Astrocyte (in vitro differentiated cells and primary cell): Measurements from ENCODE around the gene OR10AD1. TPM values are rescaled to one million over a fixed set of nuclear protein-coding genes. Genes with fewer than 3 reads are reported as not detected.

Experiments
- DNase-seq: peaks from one replicate; pipeline ENCODE4 v3.0.0-alpha.2; 2010; ENCODE audit warnings: low read depth
- FAIRE-seq: peaks from 2 replicates; lab custom pipeline; 2011; peaks lifted over from hg19 to GRCh38; lab: Jason Lieb, UNC
- H2AFZ ChIP-seq: 2 replicates; pipeline ENCODE4 v1.6.0; 2012; ENCODE audit warnings: low read depth, low read length, inconsistent platforms
- H3K27ac ChIP-seq: 2 replicates; pipeline ENCODE4 v1.5.1; 2011; ENCODE audit warnings: low read depth, low read length, inconsistent platforms
- H3K27me3 ChIP-seq: 2 replicates; pipeline ENCODE4 v1.6.0; 2011; ENCODE audit warnings: low read length, inconsistent platforms; ENCODE audit not compliant: insufficient read depth
- H3K36me3 ChIP-seq: 2 replicates; pipeline ENCODE4 v1.5.1; 2011; ENCODE audit warnings: low read length, inconsistent platforms; ENCODE audit not compliant: insufficient read depth
- H3K4me1 ChIP-seq: 2 replicates; pipeline ENCODE4 v1.5.1; 2011; ENCODE audit warnings: low read length, inconsistent platforms; ENCODE audit not compliant: insufficient read depth
- H3K4me2 ChIP-seq: 2 replicates; pipeline ENCODE4 v1.6.0; 2012; ENCODE audit warnings: low read length, inconsistent platforms
- H3K4me3 ChIP-seq: 2 replicates; pipeline ENCODE4 v1.5.1; 2011; ENCODE audit warnings: low read depth, mild to moderate bottlenecking, low read length, inconsistent platforms; ENCODE audit not compliant: insufficient read depth
- H3K79me2 ChIP-seq: 2 replicates; pipeline ENCODE4 v1.6.0; 2012; ENCODE audit warnings: mild to moderate bottlenecking, low read length, inconsistent platforms; ENCODE audit not compliant: insufficient read depth
- H3K9ac ChIP-seq: 2 replicates; pipeline ENCODE4 v1.6.0; 2012; ENCODE audit warnings: mild to moderate bottlenecking, low read length, inconsistent platforms
- H3K9me3 ChIP-seq: 2 replicates; pipeline ENCODE4 v1.5.1; 2012; ENCODE audit warnings: low read depth, mild to moderate bottlenecking, low read length, inconsistent platforms; ENCODE audit not compliant: insufficient read depth
- H4K20me1 ChIP-seq: 2 replicates; pipeline ENCODE4 v1.6.0; 2012; ENCODE audit warnings: low read length, inconsistent platforms; ENCODE audit not compliant: insufficient read depth
- H3K27ac Mint-ChIP-seq: one replicate; pipeline ENCODE4 v1.8.0; 2021; ENCODE audit warnings: mild to moderate bottlenecking, mixed read lengths; ENCODE audit not compliant: unreplicated experiment
- H3K27me3 Mint-ChIP-seq: one replicate; pipeline ENCODE4 v1.8.0; 2021; ENCODE audit warnings: low read depth, mixed read lengths; ENCODE audit not compliant: unreplicated experiment
- H3K36me3 Mint-ChIP-seq: one replicate; pipeline ENCODE4 v1.8.0; 2021; ENCODE audit warnings: low read depth, mixed read lengths; ENCODE audit not compliant: unreplicated experiment
- H3K4me1 Mint-ChIP-seq: one replicate; pipeline ENCODE4 v1.8.0; 2021; ENCODE audit warnings: low read depth, mixed read lengths; ENCODE audit not compliant: unreplicated experiment
- H3K4me3 Mint-ChIP-seq: one replicate; pipeline ENCODE4 v1.8.0; 2021; ENCODE audit warnings: mild to moderate bottlenecking, moderate library complexity, mixed read lengths; ENCODE audit not compliant: unreplicated experiment
- H3K9me3 Mint-ChIP-seq: one replicate; pipeline ENCODE4 v1.8.0; 2021; ENCODE audit warnings: mild to moderate bottlenecking, mixed read lengths; ENCODE audit not compliant: unreplicated experiment
- EZH2 ChIP-seq: IDR thresholded peaks from 2 replicates; pipeline ENCODE4 v1.6.1; 2012; ENCODE audit warnings: mild to moderate bottlenecking, low read length, inconsistent platforms; ENCODE audit not compliant: insufficient read depth
- total RNA-seq: library from RNA; stranded (reverse); gene quantifications from 2 replicates; pipeline ENCODE4 v1.2.1, GENCODE V29; 2021
- TF ChIP-seq, protein P1 (sequence below): IDR thresholded peaks from 2 replicates; pipeline ENCODE4 v1.5.1; 2011; ENCODE audit warnings: low read depth, mild to moderate bottlenecking, inconsistent platforms, low read length, moderate library complexity; ENCODE audit not compliant: insufficient read depth

The OR10AD1 gene
- total RNA-seq, 1 donor from 2014 or later: not detected

DNA sequence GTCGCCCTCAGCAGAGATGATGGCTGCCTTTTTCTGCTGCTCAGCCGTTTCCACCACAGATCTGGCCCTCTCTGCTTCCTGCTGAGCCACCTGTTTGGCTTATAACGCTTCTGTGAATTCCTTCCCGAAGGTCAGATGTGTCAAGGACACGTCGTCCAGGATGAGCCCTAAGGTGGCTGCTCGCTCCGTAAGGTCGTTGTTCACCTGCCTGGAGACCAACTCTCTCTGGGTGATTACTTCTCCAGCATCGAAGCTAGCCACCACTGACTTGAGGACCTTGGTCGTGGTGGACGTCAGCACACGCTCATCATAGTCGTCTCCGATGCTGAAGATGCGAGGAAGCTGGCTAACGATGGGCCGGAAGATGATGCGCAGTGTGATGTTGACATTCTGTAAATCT lies 34.1 kb downstream of the OR10AD1 start:
- no peaks in the 10 kb centered on the region for H3K9me3 ChIP-seq
- no peaks in the 10 kb centered on the region for H4K20me1 ChIP-seq
- Mint-ChIP-seq H3K36me3 (no peaks in the 10 kb centered on the region), H3K4me3 (no peak overlapping the region), H3K9me3 (no peaks in the 10 kb centered on the region), H3K27ac (no peak overlapping the region), H3K27me3 (peaks cover 7% of the 10 kb centered on the region), H3K4me1 (no peaks in the 10 kb centered on the region)
- H2AFZ ChIP-seq: no peak overlapping the region
- H3K79me2 ChIP-seq: no peaks in the 10 kb centered on the region
- H3K27me3 ChIP-seq: peaks cover 4% of the 10 kb centered on the region
- no peak overlapping the region for H3K4me2 ChIP-seq
- no peaks in the 10 kb centered on the region for H3K36me3 ChIP-seq
- TF ChIP-seq, protein P1, sequence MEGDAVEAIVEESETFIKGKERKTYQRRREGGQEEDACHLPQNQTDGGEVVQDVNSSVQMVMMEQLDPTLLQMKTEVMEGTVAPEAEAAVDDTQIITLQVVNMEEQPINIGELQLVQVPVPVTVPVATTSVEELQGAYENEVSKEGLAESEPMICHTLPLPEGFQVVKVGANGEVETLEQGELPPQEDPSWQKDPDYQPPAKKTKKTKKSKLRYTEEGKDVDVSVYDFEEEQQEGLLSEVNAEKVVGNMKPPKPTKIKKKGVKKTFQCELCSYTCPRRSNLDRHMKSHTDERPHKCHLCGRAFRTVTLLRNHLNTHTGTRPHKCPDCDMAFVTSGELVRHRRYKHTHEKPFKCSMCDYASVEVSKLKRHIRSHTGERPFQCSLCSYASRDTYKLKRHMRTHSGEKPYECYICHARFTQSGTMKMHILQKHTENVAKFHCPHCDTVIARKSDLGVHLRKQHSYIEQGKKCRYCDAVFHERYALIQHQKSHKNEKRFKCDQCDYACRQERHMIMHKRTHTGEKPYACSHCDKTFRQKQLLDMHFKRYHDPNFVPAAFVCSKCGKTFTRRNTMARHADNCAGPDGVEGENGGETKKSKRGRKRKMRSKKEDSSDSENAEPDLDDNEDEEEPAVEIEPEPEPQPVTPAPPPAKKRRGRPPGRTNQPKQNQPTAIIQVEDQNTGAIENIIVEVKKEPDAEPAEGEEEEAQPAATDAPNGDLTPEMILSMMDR: no peak
- TF ChIP-seq EZH2: no peak
- no peaks in the 10 kb centered on the region for H3K4me1 ChIP-seq
- FAIRE-seq: no peak
- no peak for DNase-seq
- no peak overlapping the region for H3K4me3 ChIP-seq
- H3K9ac ChIP-seq: no peak overlapping the region
- no peak overlapping the region for H3K27ac ChIP-seq

DNA sequence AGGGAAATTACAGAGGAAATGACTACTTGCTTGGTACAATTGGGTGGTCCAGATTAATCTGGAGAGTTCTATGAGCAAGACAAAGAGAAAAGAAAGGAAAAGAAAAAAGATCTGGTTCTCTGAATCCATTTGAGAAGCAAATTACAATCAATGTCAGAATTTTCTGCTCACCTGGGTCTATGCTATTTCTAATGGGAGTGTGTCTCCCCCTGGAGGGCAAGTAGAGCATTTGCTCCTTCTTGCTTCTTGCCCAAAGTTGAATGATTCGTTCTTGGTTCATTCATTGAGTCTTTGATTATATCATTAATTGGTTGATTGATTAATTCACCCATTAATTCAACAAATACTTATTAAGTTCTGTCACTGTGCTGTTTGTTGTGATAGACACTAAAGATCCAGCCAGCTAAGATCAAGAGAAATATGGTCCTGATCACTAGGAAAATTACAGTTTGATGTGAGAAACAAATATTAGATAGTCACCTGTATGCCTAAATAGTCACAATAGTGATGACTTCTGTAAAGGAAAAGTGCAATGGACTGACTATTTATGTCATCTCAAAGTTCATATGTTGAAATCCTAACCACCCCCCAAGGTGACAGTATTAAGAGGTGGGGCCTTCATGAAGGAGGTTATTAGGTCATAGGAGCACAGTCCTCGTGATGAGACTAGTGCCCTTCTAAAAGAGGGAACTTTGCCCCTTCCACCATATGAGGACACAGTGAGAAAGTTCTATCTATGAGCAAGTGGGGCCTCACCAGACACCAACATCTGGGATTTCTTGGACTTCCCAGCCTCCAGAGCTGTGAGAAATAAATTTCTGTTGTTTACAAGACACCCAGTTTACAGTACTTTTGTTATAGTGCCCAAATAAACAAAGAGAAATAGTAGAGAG lies 37.8 kb downstream of the OR10AD1 start:
- Mint-ChIP-seq H3K4me3 (no peak overlapping the region), H3K9me3 (no peaks in the 10 kb centered on the region), H3K27ac (no peak overlapping the region), H3K4me1 (no peaks in the 10 kb centered on the region), H3K36me3 (no peaks in the 10 kb centered on the region), H3K27me3 (peaks cover 10% of the 10 kb centered on the region)
- Histone ChIP-seq H3K27me3 (peaks cover 8% of the 10 kb centered on the region), H3K36me3 (no peaks in the 10 kb centered on the region), H3K4me2 (no peak overlapping the region), H4K20me1 (no peaks in the 10 kb centered on the region), H2AFZ (no peak overlapping the region), H3K9me3 (no peaks in the 10 kb centered on the region), H3K79me2 (no peaks in the 10 kb centered on the region), H3K4me1 (no peaks in the 10 kb centered on the region), H3K4me3 (no peak overlapping the region), H3K27ac (no peak overlapping the region), H3K9ac (no peak overlapping the region)
- TF ChIP-seq EZH2: no peak
- TF ChIP-seq, protein P1: peak; percentile 99
- DNase-seq (peak; percentile 46), FAIRE-seq (peak; percentile 58)

DNA sequence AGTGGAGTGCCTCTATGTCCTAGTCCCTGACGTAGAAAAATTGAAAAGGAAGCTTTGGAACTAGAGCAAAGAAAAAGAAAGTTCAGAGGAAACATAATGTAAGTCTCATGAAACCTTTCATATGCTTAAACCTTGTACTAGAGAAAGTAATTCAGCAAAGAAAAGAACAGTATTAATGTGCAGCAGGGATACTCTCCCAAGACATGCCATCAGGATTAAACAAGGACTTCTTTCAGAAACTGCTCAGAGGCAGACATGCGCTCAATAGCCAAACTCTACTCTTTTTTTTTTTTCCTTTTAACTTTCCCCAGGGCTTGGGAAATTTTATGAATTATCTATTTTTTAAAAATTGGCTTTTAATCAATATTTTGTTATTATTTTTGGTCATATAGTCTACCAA lies 38.6 kb downstream of the OR10AD1 start:
- H3K4me3 ChIP-seq: no peak overlapping the region
- no peak overlapping the region for H3K27ac ChIP-seq
- H4K20me1 ChIP-seq: no peaks in the 10 kb centered on the region
- H3K9ac ChIP-seq: no peak overlapping the region
- H3K9me3 ChIP-seq: no peaks in the 10 kb centered on the region
- peaks cover 8% of the 10 kb centered on the region for H3K27me3 ChIP-seq
- Mint-ChIP-seq H3K9me3 (no peaks in the 10 kb centered on the region), H3K4me3 (no peak overlapping the region), H3K27ac (no peak overlapping the region), H3K27me3 (peaks cover 10% of the 10 kb centered on the region), H3K36me3 (no peaks in the 10 kb centered on the region), H3K4me1 (no peaks in the 10 kb centered on the region)
- TF ChIP-seq EZH2: no peak
- TF ChIP-seq, protein P1: no peak
- no peak overlapping the region for H2AFZ ChIP-seq
- no peaks in the 10 kb centered on the region for H3K36me3 ChIP-seq
- no peak overlapping the region for H3K4me2 ChIP-seq
- no peak for FAIRE-seq
- no peaks in the 10 kb centered on the region for H3K79me2 ChIP-seq
- H3K4me1 ChIP-seq: no peaks in the 10 kb centered on the region
- DNase-seq: no peak
